ENCODE results near the gene MYH4. TPM values are rescaled to one million over a fixed set of nuclear protein-coding genes. Genes with fewer than 3 reads are reported as not detected.

Gene MYH4
- polyA plus RNA-seq, 3 donors = not detected

- intact Hi-C loops (cut with micrococcal nuclease) = no loop called here
- Histone ChIP-seq H3K36me3 (replicated peaks in 1 of 2; ENCODE audit: control insufficient read depth in 1 of 2, insufficient read depth in 2 of 2, low read length in 2 of 2) (no peaks in the 10 kb centered on the region), H3K79me2 (ENCODE audit: insufficient read depth, low read length) (no peaks in the 10 kb centered on the region), H3K4me2 (replicated peaks; ENCODE audit: extremely low read depth, low read length, poor library complexity, severe bottlenecking) (no peak overlapping the region), H3K4me3 (replicated peaks in 1 of 3; ENCODE audit: low read depth in 2 of 3, low read length in 3 of 3) (no peak overlapping the region), H3K27me3 (ENCODE audit: control insufficient read depth in 2 of 2, insufficient read depth in 2 of 2, low read length in 2 of 2) (no peaks in the 10 kb centered on the region), H3K4me1 (ENCODE audit: control insufficient read depth in 1 of 2, insufficient read depth in 2 of 2, low read length in 2 of 2) (no peaks in the 10 kb centered on the region), H3K27ac (ENCODE audit: low read depth in 1 of 2, low read length in 2 of 2) (no peak overlapping the region), H2AFZ (ENCODE audit: insufficient read depth, low read depth, low read length, poor library complexity, severe bottlenecking) (no peak overlapping the region), H4K20me1 (ENCODE audit: insufficient read depth, low read length) (no peaks in the 10 kb centered on the region), H3K9me3 (replicated peaks in 1 of 2; ENCODE audit: control insufficient read depth in 1 of 2, insufficient read depth in 1 of 2, low read length in 2 of 2) (no peaks in the 10 kb centered on the region), H3K9ac (ENCODE audit: insufficient read depth, low read length, poor library complexity, severe bottlenecking) (no peak overlapping the region)
- no peak for DNase-seq
- Mint-ChIP-seq H3K4me3 (no peak overlapping the region), H3K4me1 (no peaks in the 10 kb centered on the region), H3K27ac (no peak overlapping the region), H3K27me3 (ENCODE audit: low read depth in 3 of 3) (peaks cover 0 to 3% (median 0%) of the 10 kb centered on the region in 3 donors), H3K36me3 (no peaks in the 10 kb centered on the region), H3K9me3 (peaks cover 0 to 2% (median 0%) of the 10 kb centered on the region in 7 donors)
- TF ChIP-seq, protein P1, sequence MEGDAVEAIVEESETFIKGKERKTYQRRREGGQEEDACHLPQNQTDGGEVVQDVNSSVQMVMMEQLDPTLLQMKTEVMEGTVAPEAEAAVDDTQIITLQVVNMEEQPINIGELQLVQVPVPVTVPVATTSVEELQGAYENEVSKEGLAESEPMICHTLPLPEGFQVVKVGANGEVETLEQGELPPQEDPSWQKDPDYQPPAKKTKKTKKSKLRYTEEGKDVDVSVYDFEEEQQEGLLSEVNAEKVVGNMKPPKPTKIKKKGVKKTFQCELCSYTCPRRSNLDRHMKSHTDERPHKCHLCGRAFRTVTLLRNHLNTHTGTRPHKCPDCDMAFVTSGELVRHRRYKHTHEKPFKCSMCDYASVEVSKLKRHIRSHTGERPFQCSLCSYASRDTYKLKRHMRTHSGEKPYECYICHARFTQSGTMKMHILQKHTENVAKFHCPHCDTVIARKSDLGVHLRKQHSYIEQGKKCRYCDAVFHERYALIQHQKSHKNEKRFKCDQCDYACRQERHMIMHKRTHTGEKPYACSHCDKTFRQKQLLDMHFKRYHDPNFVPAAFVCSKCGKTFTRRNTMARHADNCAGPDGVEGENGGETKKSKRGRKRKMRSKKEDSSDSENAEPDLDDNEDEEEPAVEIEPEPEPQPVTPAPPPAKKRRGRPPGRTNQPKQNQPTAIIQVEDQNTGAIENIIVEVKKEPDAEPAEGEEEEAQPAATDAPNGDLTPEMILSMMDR (IDR thresholded peaks at IDR 0.05) = no peak
Measured at GRCh38 chr17:10516638-10517037, 47.3 kb upstream of the MYH4 start.

DNA sequence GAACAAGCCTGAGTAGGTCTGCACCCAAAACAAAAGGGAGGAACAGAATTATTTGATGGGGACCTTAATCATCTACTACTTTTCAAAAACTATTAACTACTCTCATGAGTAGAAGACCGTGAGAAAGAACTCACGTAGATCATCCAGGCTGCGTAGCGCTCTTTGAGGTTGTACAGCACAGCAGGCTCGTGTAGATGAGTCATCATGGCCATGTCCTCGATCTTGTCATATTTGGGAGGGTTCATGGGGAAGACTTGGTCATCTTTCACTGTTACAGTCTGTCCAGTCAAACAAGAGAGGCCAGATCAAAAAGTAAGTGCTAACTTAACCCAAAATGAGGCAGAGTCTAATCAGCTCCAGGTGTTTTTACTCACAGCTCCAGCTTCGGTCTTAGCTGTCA is 46.7 kb upstream of the MYH4 start:
- 100% methylated on average over 1 of the region's 7 CpGs for WGBS (ENCODE audit: insufficient coverage)
- no peak overlapping the region for H3K4me3 ChIP-seq (replicated peaks in 1 of 3; ENCODE audit: low read depth in 2 of 3, low read length in 3 of 3)
- H3K4me2 ChIP-seq (replicated peaks; ENCODE audit: extremely low read depth, low read length, poor library complexity, severe bottlenecking) = no peak overlapping the region
- H4K20me1 ChIP-seq (ENCODE audit: insufficient read depth, low read length) = no peaks in the 10 kb centered on the region
- no peak overlapping the region for H3K4me3 Mint-ChIP-seq
- no peak overlapping the region for H3K9ac ChIP-seq (ENCODE audit: insufficient read depth, low read length, poor library complexity, severe bottlenecking)
- no peak overlapping the region for H3K27ac ChIP-seq (ENCODE audit: low read depth in 1 of 2, low read length in 2 of 2)
- TF ChIP-seq, protein P1 (IDR thresholded peaks at IDR 0.05) = no peak
- no peaks in the 10 kb centered on the region for H3K27me3 ChIP-seq (ENCODE audit: control insufficient read depth in 2 of 2, insufficient read depth in 2 of 2, low read length in 2 of 2)
- no peak for DNase-seq
- peaks cover 0 to 3% (median 0%) of the 10 kb centered on the region in 3 donors for H3K27me3 Mint-ChIP-seq (ENCODE audit: low read depth in 3 of 3)
- no peaks in the 10 kb centered on the region for H3K4me1 ChIP-seq (ENCODE audit: control insufficient read depth in 1 of 2, insufficient read depth in 2 of 2, low read length in 2 of 2)
- H3K9me3 ChIP-seq (replicated peaks in 1 of 2; ENCODE audit: control insufficient read depth in 1 of 2, insufficient read depth in 1 of 2, low read length in 2 of 2) = no peaks in the 10 kb centered on the region
- intact Hi-C loops (cut with micrococcal nuclease) = no loop called here
- no peak overlapping the region for H2AFZ ChIP-seq (ENCODE audit: insufficient read depth, low read depth, low read length, poor library complexity, severe bottlenecking)
- no peaks in the 10 kb centered on the region for H3K36me3 ChIP-seq (replicated peaks in 1 of 2; ENCODE audit: control insufficient read depth in 1 of 2, insufficient read depth in 2 of 2, low read length in 2 of 2)
- H3K9me3 Mint-ChIP-seq = peaks cover 0 to 2% (median 0%) of the 10 kb centered on the region in 7 donors
- no peaks in the 10 kb centered on the region for H3K4me1 Mint-ChIP-seq
- H3K36me3 Mint-ChIP-seq = no peaks in the 10 kb centered on the region
- no peak overlapping the region for H3K27ac Mint-ChIP-seq
- no peaks in the 10 kb centered on the region for H3K79me2 ChIP-seq (ENCODE audit: insufficient read depth, low read length)
